Parathyroid adenoma (tissue), 2 donors: Measurements from ENCODE around the gene ZBTB7A.

Source experiments
- H2AFZ ChIP-seq: fragments of 300-600 bp; sonication (generic); one replicate; pipeline ENCODE4 v1.7.0; 2017; ENCODE audit warnings: antibody characterized with exemption, mild to moderate bottlenecking
- H3K27ac ChIP-seq: fragments of 300-600 bp; sonication (generic); one replicate; pipeline ENCODE4 v1.7.0; 2017
- H3K27me3 ChIP-seq: fragments of 300-600 bp; sonication (generic); one replicate; pipeline ENCODE4 v1.7.0; 2017; ENCODE audit warnings: low read length; ENCODE audit not compliant: control insufficient read depth, insufficient read depth
- H3K36me3 ChIP-seq: fragments of 300-600 bp; sonication (generic); one replicate; pipeline ENCODE4 v1.7.0; 2017; ENCODE audit warnings: low read length; ENCODE audit not compliant: control insufficient read depth, insufficient read depth
- H3K4me1 ChIP-seq: fragments of 300-600 bp; sonication (generic); one replicate; pipeline ENCODE4 v1.7.0; 2017; ENCODE audit warnings: control low read depth
- H3K4me2 ChIP-seq: fragments of 300-600 bp; sonication (generic); one replicate; pipeline ENCODE4 v1.7.0; 2017; ENCODE audit warnings: low read length
- H3K4me3 ChIP-seq: fragments of 300-600 bp; sonication (generic); one replicate; pipeline ENCODE4 v1.7.0; 2017; ENCODE audit warnings: low read depth, low read length
- H3K79me2 ChIP-seq: fragments of 300-600 bp; sonication (generic); one replicate; pipeline ENCODE4 v1.7.0; 2017; ENCODE audit warnings: control low read depth
- H3K9ac ChIP-seq: fragments of 300-600 bp; sonication (generic); one replicate; pipeline ENCODE4 v1.7.0; 2017; ENCODE audit warnings: mild to moderate bottlenecking
- H3K9me3 ChIP-seq: fragments of 300-600 bp; sonication (generic); one replicate; pipeline ENCODE4 v1.7.0; 2017; ENCODE audit warnings: low read length; ENCODE audit not compliant: control insufficient read depth
- TF ChIP-seq, protein P1 (sequence below): fragments of 300-600 bp; sonication (generic); IDR thresholded peaks from one replicate; pipeline ENCODE4 v1.7.0; 2017; ENCODE audit warnings: antibody characterized with exemption, mild to moderate bottlenecking
- donor health status: primary hyperparathyroidism.

ZBTB7A gene

GRCh38 chr19:4103080-4103433 is 36.4 kb upstream of the ZBTB7A start:
- no peak overlapping the region for H2AFZ ChIP-seq

DNA sequence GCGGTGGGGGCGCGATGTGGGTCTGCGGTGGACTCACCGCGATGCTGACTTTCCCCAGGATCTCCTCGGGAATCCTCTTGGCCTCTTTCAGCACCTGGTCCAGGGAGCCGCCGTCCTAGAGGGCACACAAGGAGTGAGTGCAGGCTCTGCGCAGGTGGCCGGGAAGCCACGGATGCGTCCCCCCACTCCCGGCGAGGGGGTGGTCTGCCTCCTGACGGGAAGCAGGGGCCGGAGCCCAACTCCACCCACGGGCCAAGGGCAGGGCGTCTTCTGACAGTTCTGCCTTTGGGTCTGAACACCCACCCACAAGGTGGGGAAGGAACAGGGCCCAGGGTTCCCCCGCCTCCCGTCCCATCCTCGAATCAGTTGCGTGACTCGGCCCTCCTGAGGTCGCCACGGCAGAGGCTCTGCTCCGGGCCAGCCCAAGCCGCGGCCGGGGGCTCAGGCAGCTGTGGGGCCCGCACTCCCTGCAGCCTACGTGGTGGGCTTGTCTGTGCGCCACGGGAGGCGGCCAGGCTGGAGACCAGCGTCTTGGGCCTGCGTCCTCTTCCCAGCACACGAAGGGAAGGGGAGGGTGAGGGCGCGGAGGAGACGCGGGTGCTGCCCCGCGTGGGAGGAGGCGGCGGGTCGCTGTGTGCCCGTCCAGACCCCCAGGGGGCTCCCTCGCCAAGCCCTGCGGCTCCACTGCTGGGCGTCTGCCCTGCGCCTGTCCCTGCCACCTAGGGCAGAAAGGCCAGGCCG is 35.8 kb upstream of the ZBTB7A start:
- no peaks in the 10 kb centered on the region for H3K36me3 ChIP-seq
- no peak overlapping the region for H3K4me2 ChIP-seq

More at GRCh38 chr19:4103080-4103433, 36.4 kb upstream of the ZBTB7A start:
- H3K9me3 ChIP-seq: no peaks in the 10 kb centered on the region
- H3K4me3 ChIP-seq: no peak overlapping the region
- no peaks in the 10 kb centered on the region for H3K27me3 ChIP-seq
- no peaks in the 10 kb centered on the region for H3K36me3 ChIP-seq
- TF ChIP-seq, protein P1, sequence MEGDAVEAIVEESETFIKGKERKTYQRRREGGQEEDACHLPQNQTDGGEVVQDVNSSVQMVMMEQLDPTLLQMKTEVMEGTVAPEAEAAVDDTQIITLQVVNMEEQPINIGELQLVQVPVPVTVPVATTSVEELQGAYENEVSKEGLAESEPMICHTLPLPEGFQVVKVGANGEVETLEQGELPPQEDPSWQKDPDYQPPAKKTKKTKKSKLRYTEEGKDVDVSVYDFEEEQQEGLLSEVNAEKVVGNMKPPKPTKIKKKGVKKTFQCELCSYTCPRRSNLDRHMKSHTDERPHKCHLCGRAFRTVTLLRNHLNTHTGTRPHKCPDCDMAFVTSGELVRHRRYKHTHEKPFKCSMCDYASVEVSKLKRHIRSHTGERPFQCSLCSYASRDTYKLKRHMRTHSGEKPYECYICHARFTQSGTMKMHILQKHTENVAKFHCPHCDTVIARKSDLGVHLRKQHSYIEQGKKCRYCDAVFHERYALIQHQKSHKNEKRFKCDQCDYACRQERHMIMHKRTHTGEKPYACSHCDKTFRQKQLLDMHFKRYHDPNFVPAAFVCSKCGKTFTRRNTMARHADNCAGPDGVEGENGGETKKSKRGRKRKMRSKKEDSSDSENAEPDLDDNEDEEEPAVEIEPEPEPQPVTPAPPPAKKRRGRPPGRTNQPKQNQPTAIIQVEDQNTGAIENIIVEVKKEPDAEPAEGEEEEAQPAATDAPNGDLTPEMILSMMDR: no peak
- no peaks in the 10 kb centered on the region for H3K4me1 ChIP-seq
- H3K4me2 ChIP-seq: no peak overlapping the region
- no peak overlapping the region for H3K27ac ChIP-seq
- peaks cover 10% of the 10 kb centered on the region for H3K79me2 ChIP-seq
- H3K9ac ChIP-seq: no peak overlapping the region

DNA sequence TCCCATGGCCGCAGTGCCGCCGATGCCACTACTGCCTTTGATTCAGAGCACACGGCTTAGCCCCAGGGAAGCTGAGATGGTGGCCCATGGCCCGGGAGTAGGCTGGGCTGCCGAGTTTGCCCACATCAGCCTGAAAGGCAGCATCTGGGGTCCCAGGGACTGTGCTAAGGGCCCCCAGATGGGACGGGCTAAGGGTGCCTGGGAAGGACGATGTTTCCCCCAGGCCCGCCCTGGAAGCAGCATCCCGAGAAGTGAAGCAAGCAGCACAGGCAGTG is 34.7 kb upstream of the ZBTB7A start:
- Histone ChIP-seq H3K4me2 (no peak overlapping the region), H3K27me3 (no peaks in the 10 kb centered on the region), H3K9me3 (no peaks in the 10 kb centered on the region), H3K9ac (no peak overlapping the region), H3K4me1 (peaks cover 7% of the 10 kb centered on the region), H3K36me3 (no peaks in the 10 kb centered on the region), H2AFZ (no peak overlapping the region), H3K4me3 (no peak overlapping the region), H3K79me2 (peaks cover 5% of the 10 kb centered on the region), H3K27ac (no peak overlapping the region)
- TF ChIP-seq, protein P1: no peak

More for the DNA sequence above, 35.8 kb upstream of the ZBTB7A start:
- H3K9me3 ChIP-seq: no peaks in the 10 kb centered on the region
- TF ChIP-seq, protein P1: no peak
- H3K4me3 ChIP-seq: no peak overlapping the region
- no peak overlapping the region for H3K27ac ChIP-seq
- no peak overlapping the region for H2AFZ ChIP-seq
- no peaks in the 10 kb centered on the region for H3K27me3 ChIP-seq
- H3K9ac ChIP-seq: no peak overlapping the region
- peaks cover 3% of the 10 kb centered on the region for H3K4me1 ChIP-seq
- H3K79me2 ChIP-seq: peaks cover 8% of the 10 kb centered on the region

- Histone ChIP-seq H3K79me2 (peaks cover 4% of the 10 kb centered on the region), H3K9me3 (no peaks in the 10 kb centered on the region), H3K9ac (no peak overlapping the region), H3K36me3 (no peaks in the 10 kb centered on the region), H3K4me3 (no peak overlapping the region), H3K4me2 (no peak overlapping the region), H2AFZ (no peak overlapping the region), H3K27me3 (no peaks in the 10 kb centered on the region), H3K4me1 (peaks cover 7% of the 10 kb centered on the region), H3K27ac (no peak overlapping the region)
- TF ChIP-seq, protein P1: no peak
These were observed 34.2 kb upstream of the ZBTB7A start for GRCh38 chr19:4100647-4101495.
